Ovary (tissue), 9 donors: ENCODE measurements around the gene TTC22. TPM values are rescaled to one million over a fixed set of nuclear protein-coding genes. Genes with fewer than 3 reads are reported as not detected.

Experiments
- DNase-seq, 5 donors: peaks; one replicate each; pipeline ENCODE4 v3.0.0-alpha.2; 2019 to 2020
- H3K27ac ChIP-seq, 2 donors: fragments of 200-600 bp; one replicate each; pipeline versions ENCODE4 v1.5.1 to v1.8.0; 2019 to 2022
- H3K27me3 ChIP-seq: fragments of 200-600 bp; one replicate; pipeline ENCODE4 v1.8.0; 2022
- H3K36me3 ChIP-seq: fragments of 200-600 bp; sonication (generic); one replicate; pipeline ENCODE4 v1.5.1; 2019
- H3K4me1 ChIP-seq: one replicate; pipeline ENCODE4 v1.8.1; 2013; ENCODE audit warnings: mild to moderate bottlenecking, moderate library complexity; ENCODE audit not compliant: insufficient read depth
- H3K4me3 ChIP-seq: fragments of 200-600 bp; sonication (generic); one replicate; pipeline ENCODE4 v1.5.1; 2017
- H3K9me3 ChIP-seq, 2 donors: fragments of 200-600 bp in 1 of 2; sonication (generic) in 1 of 2; one replicate each; pipeline versions ENCODE4 v1.5.1 to v1.8.1; 2013 to 2019; ENCODE audit warnings: mild to moderate bottlenecking in 1 of 2, moderate library complexity in 1 of 2
- CTCF ChIP-seq, 3 donors: fragments of 450-650 bp in 2 of 3; fragments of 200-600 bp in 1 of 3; IDR thresholded peaks; one replicate each; pipeline versions ENCODE4 v1.5.1 to v1.8.0; 2016 to 2022; ENCODE audit warnings: antibody characterized with exemption in 3 of 3, mild to moderate bottlenecking in 1 of 3
- EP300 ChIP-seq: sonication (generic); formaldehyde crosslinking; IDR thresholded peaks from one replicate; pipeline ENCODE4 v1.6.1; 2017; ENCODE audit warnings: antibody characterized with exemption
- POLR2A ChIP-seq: fragments of 450-650 bp; IDR thresholded peaks from one replicate; pipeline ENCODE4 v1.6.1; 2017; ENCODE audit warnings: antibody characterized with exemption, mild to moderate bottlenecking, moderate library complexity
- WGBS, 3 donors: extraction: QIAGEN DNeasy Blood & Tissue Kit in 1 of 3; methylation state at CpG; one replicate each; pipeline versions ENCODE4 v1.1.5 to v1.1.7; 2013 to 2017; 5-methylcytosine and 5-hydroxymethylcytosine counted together
- intact Hi-C, 4 donors: fragments of 100-400 bp; cut with DNase I; formaldehyde crosslinking; loops; one replicate each; pipeline versions ENCODE4 v1.11.0 to v1.15.1; 2022 to 2023
- polyA plus RNA-seq, 2 donors: library from polyadenylated mRNA; stranded (reverse); fragments of 200-250 nt in 1 of 2; fragments of 350-450 nt in 1 of 2; fragmentation: Illumina TruSeq in 1 of 2; extraction: RNeasy Lipid Tissue Mini Kit (QIAGEN cat#74804) in 1 of 2; gene quantifications; one replicate each; pipeline ENCODE4 v1.2.3, GENCODE V29; 2013 to 2014
- total RNA-seq, 7 donors: library from RNA; depleted of rRNA in 2 of 7; stranded (reverse); fragments of >200 nt in 2 of 7; fragmentation: NEBNext Ultra II Directional in 3 of 7; extraction: Animal tissue kit (Norgen Biotek cat#: 25700) in 3 of 7; gene quantifications; one replicate each; pipeline versions ENCODE4 v1.1.0 to v1.2.4, GENCODE V29; 2016 to 2023
- donor health status: DM: no; HTN: no; CAD: no; lungs with moderate emphysema.
- donor health status: DM: no; HTN: no; CAD: no.
- donor health status: Bipolar disorder and iron deficiency.
- donor health status: DM: yes; HTN: yes; CAD: no.
- donor health status: DM: no; HTN: no; CAD: no.
- donor health status: DM: yes; HTN: yes; CAD: no.

TTC22 gene
- total and polyA plus RNA-seq, 9 donors: 0.13 to 9.1 (median 0.83) TPM

GRCh38 chr1:54750596-54750995, 50.5 kb downstream of the TTC22 start:
- no peaks in the 10 kb centered on the region for H3K9me3 ChIP-seq
- intact Hi-C loops: no loop called here
- no peak for TF ChIP-seq CTCF (IDR thresholded peaks at IDR 0.05)
- TF ChIP-seq EP300: no peak
- TF ChIP-seq POLR2A: no peak
- no peak overlapping the region for H3K27ac ChIP-seq
- no peaks in the 10 kb centered on the region for H3K36me3 ChIP-seq
- DNase-seq: no peak
- WGBS, 3 donors: 67 to 74% (median 71%) methylated on average over 6 of the region's 6 CpGs
- no peaks in the 10 kb centered on the region for H3K27me3 ChIP-seq
- no peaks in the 10 kb centered on the region for H3K4me1 ChIP-seq
- no peak overlapping the region for H3K4me3 ChIP-seq

- no peak overlapping the region for H3K27ac ChIP-seq
- 78 to 85% (median 79%) methylated on average over 13 to 14 of the region's 14 CpGs for WGBS, 3 donors
- DNase-seq: no peak
- no peaks in the 10 kb centered on the region for H3K9me3 ChIP-seq
- H3K4me3 ChIP-seq: no peak overlapping the region
- H3K36me3 ChIP-seq: no peaks in the 10 kb centered on the region
- no peaks in the 10 kb centered on the region for H3K4me1 ChIP-seq
- intact Hi-C loops: no loop called here
- H3K27me3 ChIP-seq: no peaks in the 10 kb centered on the region
- no peak for TF ChIP-seq CTCF (IDR thresholded peaks at IDR 0.05)
- no peak for TF ChIP-seq EP300
- no peak for TF ChIP-seq POLR2A
Observed at GRCh38 chr1:54748094-54748835, 52.9 kb downstream of the TTC22 start.

GRCh38 chr1:54745864-54746263, 55.3 kb downstream of the TTC22 start:
- Histone ChIP-seq H3K27me3 (no peaks in the 10 kb centered on the region), H3K4me3 (no peak overlapping the region), H3K27ac (no peak overlapping the region), H3K4me1 (no peaks in the 10 kb centered on the region), H3K36me3 (no peaks in the 10 kb centered on the region), H3K9me3 (no peaks in the 10 kb centered on the region)
- WGBS, 3 donors: 94 to 97% (median 97%) methylated on average over 4 of the region's 4 CpGs
- intact Hi-C loops: no loop called here
- DNase-seq: no peak
- TF ChIP-seq EP300: no peak

GRCh38 chr1:54745274-54745673, 55.8 kb downstream of the TTC22 start:
- H3K4me1 ChIP-seq: no peaks in the 10 kb centered on the region
- TF ChIP-seq EP300 (no peak), POLR2A (no peak)
- DNase-seq: no peak
- H3K9me3 ChIP-seq: no peaks in the 10 kb centered on the region
- H3K36me3 ChIP-seq: no peaks in the 10 kb centered on the region
- no peak overlapping the region for H3K4me3 ChIP-seq
- intact Hi-C loops: no loop called here
- no peaks in the 10 kb centered on the region for H3K27me3 ChIP-seq
- WGBS, 3 donors: 88 to 89% (median 88%) methylated on average over 6 of the region's 6 CpGs
- H3K27ac ChIP-seq: no peak overlapping the region

- Histone ChIP-seq H3K36me3 (no peaks in the 10 kb centered on the region), H3K27me3 (no peaks in the 10 kb centered on the region), H3K9me3 (no peaks in the 10 kb centered on the region), H3K4me1 (no peaks in the 10 kb centered on the region), H3K27ac (no peak overlapping the region), H3K4me3 (no peak overlapping the region)
- TF ChIP-seq POLR2A (no peak), EP300 (no peak), CTCF (IDR thresholded peaks at IDR 0.05) (no peak)
- no peak for DNase-seq
- 81 to 94% (median 90%) methylated on average over 3 of the region's 3 CpGs for WGBS, 3 donors
- intact Hi-C loops: no loop called here
Observed at GRCh38 chr1:54744696-54745095, 56.4 kb downstream of the TTC22 start.
